Medulla oblongata (tissue), 1 donor: ENCODE measurements around the gene MORN1.

ENCODE experiments used
- DNase-seq: peaks from one replicate; pipeline ENCODE4 v3.0.0-alpha.2; 2015; ENCODE audit errors: extremely low spot score

The MORN1 gene

GRCh38 chr1:2404890-2405511 is 13.6 kb upstream of the MORN1 start:
- no peak for DNase-seq

- no peak for DNase-seq
Measured at GRCh38 chr1:2404142-2404889, 13.0 kb upstream of the MORN1 start.

- DNase-seq: no peak
Measured at GRCh38 chr1:2403273-2403672, 11.9 kb upstream of the MORN1 start.

DNA sequence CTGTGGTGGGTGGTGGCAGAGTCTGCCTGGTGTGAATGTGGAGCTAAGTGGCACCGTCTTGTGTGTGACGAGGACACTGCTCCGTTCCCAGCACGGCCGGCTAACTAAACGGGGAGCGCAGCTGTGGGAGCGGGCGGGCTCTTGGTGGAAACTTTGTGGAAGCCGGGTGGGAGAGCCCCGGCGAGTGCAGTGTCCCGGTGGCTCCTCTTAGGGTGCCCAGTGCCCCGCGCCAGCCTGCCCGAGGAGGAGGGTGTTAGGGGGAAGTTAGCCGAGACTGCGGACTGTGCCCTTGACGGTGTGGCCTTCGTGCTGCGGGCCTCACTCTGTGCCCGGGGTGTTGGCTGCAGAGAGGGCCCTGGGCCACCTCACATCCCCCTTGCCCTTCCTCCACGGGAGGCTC is 11.1 kb upstream of the MORN1 start:
- DNase-seq: no peak

DNA sequence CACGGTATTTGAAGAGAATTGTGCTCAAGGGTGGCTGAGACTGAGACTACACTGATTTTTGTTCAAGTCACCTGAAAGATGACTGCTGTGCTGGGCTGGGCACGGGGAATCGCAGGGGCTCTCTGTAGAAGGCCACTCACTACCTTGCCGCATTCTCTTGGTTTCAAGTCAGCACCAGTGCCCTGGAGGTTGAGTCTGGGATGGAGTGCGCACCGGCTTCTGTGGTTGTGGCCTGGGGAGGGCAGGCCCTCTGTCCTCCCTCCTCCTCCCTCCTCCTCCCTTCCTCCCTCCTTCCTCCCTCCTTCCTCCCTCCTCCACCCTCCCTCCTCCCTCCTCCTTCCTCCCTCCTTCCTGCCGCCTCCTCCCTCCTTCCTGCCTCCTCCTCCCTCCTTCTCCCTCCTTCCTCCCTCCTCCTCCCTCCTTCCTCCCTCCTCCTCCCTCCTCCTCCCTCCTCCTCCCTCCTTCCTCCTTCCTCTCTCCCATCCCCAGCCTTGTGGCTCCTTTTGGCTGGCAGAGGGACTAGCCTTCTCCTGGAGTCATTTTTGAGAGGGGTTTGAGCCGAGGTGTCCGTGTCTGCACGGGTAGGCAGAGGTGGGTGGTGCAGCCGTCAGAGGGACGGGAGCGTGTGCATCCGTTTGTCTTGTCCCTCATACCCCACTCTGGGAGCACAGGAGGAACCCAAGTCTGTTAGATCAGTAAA is 9.7 kb upstream of the MORN1 start:
- no peak for DNase-seq

DNA sequence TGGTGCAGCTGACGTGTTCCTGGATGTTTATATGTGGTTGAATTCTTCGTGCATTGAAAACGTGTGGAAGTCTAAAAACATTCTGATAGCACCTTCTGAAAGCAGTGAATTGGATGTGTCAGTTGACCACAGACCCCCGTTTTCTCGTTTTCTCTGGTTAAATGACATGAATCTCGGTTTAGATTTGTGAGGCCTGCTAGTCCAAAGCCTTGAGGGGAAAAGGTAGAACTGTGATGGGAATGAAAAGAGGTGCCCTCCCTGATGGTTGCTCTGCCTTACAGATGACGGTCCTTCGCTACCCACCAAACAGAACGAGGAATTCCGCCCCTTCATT is 9.2 kb upstream of the MORN1 start:
- DNase-seq: no peak

DNA sequence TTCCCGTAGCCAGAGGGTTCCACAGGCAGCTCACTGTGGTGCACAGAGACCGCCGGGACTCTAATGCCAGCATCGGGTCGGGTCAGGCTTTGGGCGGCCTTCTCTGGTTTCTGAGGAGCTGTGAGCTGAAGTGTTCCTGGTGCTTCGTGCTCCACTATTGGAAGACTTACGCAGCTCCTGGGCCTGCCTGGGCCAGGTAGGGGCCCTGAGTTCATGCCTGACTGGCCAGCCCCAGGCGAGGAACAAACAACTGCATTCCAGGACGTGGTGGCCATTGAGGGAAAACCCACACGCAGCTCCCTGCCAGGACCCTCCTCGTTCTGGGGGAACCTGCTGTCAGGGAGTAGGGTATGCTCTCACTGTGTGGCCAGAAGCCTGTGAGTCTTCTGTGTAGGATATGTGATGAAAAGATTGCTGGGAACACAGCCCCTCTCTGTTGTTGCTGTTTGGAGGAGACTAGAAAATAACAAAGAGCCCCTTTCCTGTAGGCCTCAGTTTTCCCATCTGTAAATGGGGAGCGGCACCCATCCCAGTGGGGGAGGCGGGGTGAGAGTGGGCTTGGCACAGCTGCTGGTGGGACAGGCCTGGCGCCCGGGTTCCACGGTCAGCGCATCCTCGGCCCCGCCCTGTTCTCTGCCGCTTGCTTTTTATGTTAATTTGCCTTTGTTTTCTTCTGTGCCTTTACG is 8.7 kb upstream of the MORN1 start:
- DNase-seq: no peak

DNA sequence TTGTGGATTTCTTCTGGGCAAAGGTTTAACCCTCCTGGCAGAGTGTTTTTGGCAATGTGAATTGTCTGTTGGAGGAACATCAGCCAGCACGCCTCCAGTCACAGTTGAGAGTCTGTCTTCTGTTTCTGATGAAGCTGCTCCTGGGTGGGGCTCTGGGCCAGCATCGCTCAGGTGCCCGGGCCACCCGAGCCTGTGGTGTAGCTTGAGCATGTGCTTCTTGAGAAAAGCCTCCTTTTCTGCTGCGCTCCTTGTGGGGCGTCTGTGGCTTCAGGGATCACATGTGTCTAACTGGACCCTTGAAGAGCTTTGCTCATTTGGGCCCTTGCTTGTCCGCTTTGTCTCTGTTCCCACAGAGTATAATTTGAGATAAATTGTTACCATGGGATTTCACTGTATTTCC is 7.5 kb upstream of the MORN1 start:
- DNase-seq: no peak

DNA sequence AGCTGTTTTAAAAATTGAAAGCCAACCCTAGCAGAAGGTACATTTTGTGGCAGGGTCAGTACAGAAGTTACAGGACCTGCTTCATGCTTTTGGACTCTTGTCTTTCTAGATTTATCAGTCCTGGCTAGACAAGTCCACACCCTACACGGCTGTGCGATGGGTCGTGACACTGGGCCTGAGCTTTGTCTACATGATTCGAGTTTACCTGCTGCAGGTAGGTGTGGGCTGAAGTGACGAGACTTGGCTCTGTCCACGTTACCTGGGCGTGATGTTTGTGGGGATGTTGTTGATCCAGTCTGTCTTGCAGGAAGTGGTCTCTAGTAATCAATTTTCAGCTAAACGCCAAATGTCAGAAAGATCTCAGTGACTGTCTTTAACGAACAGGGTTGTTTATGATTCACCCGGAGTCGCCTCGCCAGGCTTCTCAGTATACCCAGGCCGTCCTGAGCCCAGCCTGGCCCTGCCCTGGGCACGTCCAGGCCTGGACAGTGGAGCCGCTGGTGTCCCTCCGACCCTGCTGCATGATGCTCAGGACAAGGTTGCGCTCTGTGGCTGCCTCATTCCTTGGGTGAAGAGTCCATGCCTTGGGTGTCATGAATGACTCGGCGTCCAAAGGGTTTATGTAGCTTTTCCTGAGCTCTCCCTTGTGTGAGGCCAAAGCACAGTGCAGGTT is 5.8 kb upstream of the MORN1 start:
- no peak for DNase-seq

- no peak for DNase-seq
Measured at GRCh38 chr1:2396476-2396875, 5.1 kb upstream of the MORN1 start.

GRCh38 chr1:2396059-2396458 is 4.7 kb upstream of the MORN1 start:
- no peak for DNase-seq

GRCh38 chr1:2395245-2395644 is 3.9 kb upstream of the MORN1 start:
- no peak for DNase-seq

DNA sequence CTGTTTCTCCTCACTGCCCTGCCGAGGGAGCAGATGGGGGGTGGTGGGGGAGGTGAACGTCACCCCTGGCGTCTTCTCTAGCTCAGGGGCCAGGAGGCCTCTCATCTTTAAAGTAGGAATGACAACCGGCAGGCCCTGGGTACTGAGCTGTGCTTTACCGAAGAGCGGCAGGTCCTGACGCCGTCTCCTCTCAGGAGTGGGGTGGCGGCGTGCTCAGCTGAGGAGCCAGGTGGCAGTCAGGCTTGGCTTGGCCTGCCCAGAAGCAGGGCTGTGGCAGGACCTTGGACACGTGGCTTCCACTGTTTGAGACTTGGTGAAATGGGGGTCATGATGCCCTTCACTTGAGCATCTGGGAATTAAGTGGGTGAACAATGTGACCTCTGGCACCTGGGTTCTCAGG is 3.4 kb upstream of the MORN1 start:
- no peak for DNase-seq

GRCh38 chr1:2394220-2394619 is 2.9 kb upstream of the MORN1 start:
- DNase-seq: no peak

DNA sequence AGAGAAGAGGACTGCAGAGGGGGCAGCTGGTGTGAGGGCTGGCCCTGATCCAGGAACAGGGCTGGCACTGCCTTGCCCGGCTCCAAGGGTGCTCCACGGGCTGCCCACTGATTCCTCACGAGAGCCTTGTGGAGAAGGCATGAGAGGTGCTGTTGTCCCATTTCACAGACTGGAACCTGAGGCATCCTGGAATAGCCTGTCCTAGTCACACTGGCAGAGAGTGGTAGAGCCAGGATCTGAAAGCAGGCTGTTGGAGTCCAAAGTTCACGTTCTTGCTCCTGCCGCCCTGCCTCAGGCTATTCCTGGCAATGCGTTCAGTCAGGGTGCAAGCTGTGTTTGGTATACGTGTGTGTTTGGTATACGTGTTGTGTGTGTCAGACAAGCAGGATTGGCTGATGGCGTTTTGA is 2.1 kb upstream of the MORN1 start:
- no peak for DNase-seq

DNA sequence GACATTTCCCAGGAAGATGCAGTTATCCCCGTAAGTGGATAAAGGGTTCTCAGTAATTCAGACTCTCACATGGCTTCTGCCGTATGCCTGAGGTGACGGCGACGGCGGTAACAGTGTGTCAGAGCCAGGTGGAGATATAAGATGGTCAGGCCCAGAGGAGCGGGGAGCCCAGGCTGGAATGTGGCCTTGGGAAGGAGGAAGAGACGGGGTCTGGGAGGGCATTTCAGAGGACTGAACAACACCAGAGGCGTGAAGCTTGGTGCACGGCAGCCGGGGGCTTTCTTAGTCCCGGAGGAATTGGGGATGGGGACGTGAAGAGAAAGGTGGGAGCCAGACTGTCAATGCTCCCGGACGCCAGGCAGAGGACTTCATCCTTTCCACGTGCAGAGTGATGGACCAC is 1.3 kb upstream of the MORN1 start:
- DNase-seq: no peak

- DNase-seq: no peak
Measured at GRCh38 chr1:2391931-2392509, 666 bp upstream of the MORN1 start.

GRCh38 chr1:2389644-2390043 is 1.7 kb downstream of the MORN1 start:
- no peak for DNase-seq

DNA sequence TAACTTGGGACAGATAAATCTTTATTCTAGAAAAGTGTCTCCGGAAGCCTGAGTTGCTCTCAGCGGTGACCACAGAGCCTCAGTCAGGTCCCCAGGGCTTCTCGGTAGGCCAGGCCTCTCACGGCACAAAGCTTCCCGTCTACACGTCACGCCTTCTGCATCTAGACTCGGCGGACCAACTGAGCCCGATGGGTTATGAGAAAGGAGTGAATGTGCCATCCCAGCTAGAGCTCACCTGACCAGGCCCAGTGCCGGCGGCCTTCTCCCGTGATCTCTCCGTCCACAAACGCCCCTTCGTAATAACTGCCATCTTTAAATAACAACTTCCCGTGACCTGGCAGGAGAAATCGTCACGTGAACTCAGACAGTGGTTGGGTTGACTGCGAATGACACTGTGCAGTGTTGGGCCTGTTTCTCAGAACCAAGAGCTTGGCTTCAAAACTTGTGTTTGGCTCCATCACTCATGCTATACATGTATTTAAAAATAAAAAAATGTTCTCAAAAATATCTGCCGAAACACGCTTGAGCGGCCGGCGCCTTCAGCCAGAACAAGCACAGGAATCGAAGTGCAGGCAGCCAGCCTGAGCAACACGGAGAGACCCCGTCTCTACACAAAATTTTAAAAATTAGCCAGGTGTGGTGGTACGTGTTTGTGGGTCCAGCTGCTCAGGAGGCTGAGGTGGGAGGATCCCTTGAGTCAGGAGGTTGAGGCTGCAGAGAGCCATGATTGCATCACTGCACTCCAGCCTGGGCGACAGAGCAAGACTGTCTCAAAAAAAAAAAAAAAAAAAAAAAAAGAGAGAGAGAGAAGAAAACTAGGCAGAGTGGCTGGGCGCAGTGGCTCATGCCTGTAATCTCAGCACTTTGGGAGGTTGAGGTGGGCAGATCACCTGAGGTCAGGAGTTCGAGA is 3.1 kb downstream of the MORN1 start:
- DNase-seq: no peak
